Thyroid gland (tissue), 4 donors: Measurements from ENCODE around the gene GFOD2.

Experiments used
- CTCF ChIP-seq, 6 experiments: fragments of 200-600 bp in 3 of 6; fragments of 450-650 bp in 3 of 6; sonication (generic) in 3 of 6; IDR thresholded peaks; one replicate each; pipeline ENCODE4 v1.5.1; 2016 to 2019; ENCODE audit warnings: antibody characterized with exemption in 6 of 6, mild to moderate bottlenecking in 2 of 6, inconsistent platforms in 1 of 6, moderate library complexity in 1 of 6
- POLR2A ChIP-seq, 2 donors: fragments of 450-650 bp; IDR thresholded peaks; one replicate each; pipeline ENCODE4 v1.6.1; 2017; ENCODE audit warnings: antibody characterized with exemption in 2 of 2, mild to moderate bottlenecking in 2 of 2, moderate library complexity in 1 of 2

- TF ChIP-seq CTCF (IDR thresholded peaks at IDR 0.05) (no peak), POLR2A (IDR thresholded peaks at IDR 0.05) (peak in 1 of 2 donors; percentile 4)
Measured at GRCh38 chr16:67673712-67674580, 45.2 kb downstream of the GFOD2 start.
